HepG2 (cell line): ENCODE data around the gene SLC13A5. TPM values are rescaled to one million over a fixed set of nuclear protein-coding genes. Genes with fewer than 3 reads are reported as not detected.

Experiments
- CBX1 ChIP-seq: IDR thresholded peaks from one replicate; pipeline ENCODE4 v1.6.1; 2016; ENCODE audit warnings: antibody characterized with exemption, low read depth
- DMAP1 ChIP-seq: IDR thresholded peaks from 2 replicates; pipeline ENCODE4 v1.6.1; 2016
- DZIP1 ChIP-seq: sonication (generic); formaldehyde crosslinking; IDR thresholded peaks from 2 replicates; pipeline ENCODE4 v1.5.0; 2020; ENCODE audit warnings: mild to moderate bottlenecking, missing genetic modification reagents
- GLMP ChIP-seq: sonication (generic); formaldehyde crosslinking; IDR thresholded peaks from 2 replicates; pipeline ENCODE4 v1.9.0; 2021; ENCODE audit warnings: missing genetic modification reagents, mild to moderate bottlenecking, borderline replicate concordance
- HES4 ChIP-seq: sonication (generic); formaldehyde crosslinking; IDR thresholded peaks from 2 replicates; pipeline ENCODE4 v1.9.0; 2021; ENCODE audit warnings: mild to moderate bottlenecking, missing genetic modification reagents, borderline replicate concordance
- HNF4A ChIP-seq: sonication (generic); formaldehyde crosslinking; IDR thresholded peaks from 2 replicates; pipeline ENCODE4 v1.4.0; 2020; ENCODE audit warnings: missing genetic modification reagents
- MXD1 ChIP-seq: sonication (generic); formaldehyde crosslinking; IDR thresholded peaks from 2 replicates; pipeline ENCODE4 v1.4.0; 2020; ENCODE audit warnings: mild to moderate bottlenecking, missing genetic modification reagents
- PCBP1 ChIP-seq: fragments of 200-400 bp; formaldehyde crosslinking; IDR thresholded peaks from 2 replicates; pipeline ENCODE4 v1.6.1; 2017; ENCODE audit warnings: mild to moderate bottlenecking, low read depth, low read length, borderline replicate concordance
- PHF21A ChIP-seq: sonication (generic); formaldehyde crosslinking; IDR thresholded peaks from 2 replicates; pipeline ENCODE4 v1.5.0; 2020; ENCODE audit warnings: mild to moderate bottlenecking, missing genetic modification reagents
- RBFOX2 ChIP-seq: fragments of 200-400 bp; formaldehyde crosslinking; IDR thresholded peaks from 2 replicates; pipeline ENCODE4 v1.6.1; 2017; ENCODE audit warnings: low read depth, mild to moderate bottlenecking, low read length
- SALL2 ChIP-seq: sonication (generic); formaldehyde crosslinking; IDR thresholded peaks from 2 replicates; pipeline ENCODE4 v1.8.1; 2023; ENCODE audit warnings: mild to moderate bottlenecking, missing genetic modification reagents, inconsistent platforms
- SMARCE1 ChIP-seq: fragments of 450-650 bp; IDR thresholded peaks from 2 replicates; pipeline ENCODE4 v1.6.1; 2017; ENCODE audit warnings: borderline replicate concordance
- TOPORS ChIP-seq: sonication (generic); formaldehyde crosslinking; IDR thresholded peaks from 2 replicates; pipeline ENCODE4 v1.8.0; 2023; ENCODE audit warnings: mild to moderate bottlenecking, missing genetic modification reagents
- ZBTB46 ChIP-seq: sonication (generic); formaldehyde crosslinking; IDR thresholded peaks from 2 replicates; pipeline ENCODE4 v1.4.0; 2020; ENCODE audit warnings: mild to moderate bottlenecking, missing genetic modification reagents, borderline replicate concordance
- ZMAT5 ChIP-seq: sonication (generic); formaldehyde crosslinking; IDR thresholded peaks from 2 replicates; pipeline ENCODE4 v1.5.0; 2020; ENCODE audit warnings: mild to moderate bottlenecking, low read depth, missing genetic modification reagents, borderline replicate concordance
- ZNF337 ChIP-seq: sonication (generic); formaldehyde crosslinking; IDR thresholded peaks from 2 replicates; pipeline ENCODE4 v1.5.1; 2020; ENCODE audit warnings: missing genetic modification reagents, low read depth, mild to moderate bottlenecking, borderline replicate concordance
- ZNF550 ChIP-seq: sonication (generic); formaldehyde crosslinking; IDR thresholded peaks from 2 replicates; pipeline ENCODE4 v1.4.0; 2020; ENCODE audit warnings: mild to moderate bottlenecking, missing genetic modification reagents, borderline replicate concordance
- ZNF672 ChIP-seq: sonication (generic); formaldehyde crosslinking; IDR thresholded peaks from 2 replicates; pipeline ENCODE4 v1.8.1; 2022; ENCODE audit warnings: missing genetic modification reagents
- ZNF737 ChIP-seq: sonication (generic); formaldehyde crosslinking; IDR thresholded peaks from 2 replicates; pipeline ENCODE4 v1.5.0; 2020; ENCODE audit warnings: missing genetic modification reagents, mild to moderate bottlenecking, borderline replicate concordance
- ZNF790 ChIP-seq: sonication (generic); formaldehyde crosslinking; IDR thresholded peaks from 2 replicates; pipeline ENCODE4 v1.8.0; 2022; ENCODE audit warnings: missing genetic modification reagents, mild to moderate bottlenecking, borderline replicate concordance
- polyA plus RNA-seq, 8 experiments: library from polyadenylated mRNA; depleted of rRNA in 3 of 8; stranded (reverse) in 7 of 8; unstranded in 1 of 8; fragments of >200 nt; fragmentation: Illumina TruSeq in 4 of 8; extraction: Trizol in 4 of 8; gene quantifications; 2 replicates each; pipeline versions ENCODE4 v1.2.1 to v1.2.3, GENCODE V29; 2011 to 2016; ENCODE audit warnings: low read depth in 4 of 8, missing spikeins in 1 of 8, mixed read lengths in 1 of 8; ENCODE audit not compliant: insufficient read depth in 1 of 8
- total RNA-seq, 5 experiments: library from RNA; depleted of rRNA; stranded (reverse); fragments of >200 nt; fragmentation: Illumina TruSeq; extraction: Trizol; gene quantifications; 2 replicates each; pipeline ENCODE4 v1.2.3, GENCODE V29; 2016; ENCODE audit warnings: low read depth in 1 of 5

The SLC13A5 gene
- total and polyA plus RNA-seq, 2 of the 13 experiments (the other 11 are each of a cell fraction or from before 2014, with no cell fraction given) = 42.8 to 310 TPM

GRCh38 chr17:6640536-6641246 lies 72.5 kb downstream of the SLC13A5 start, which contains the start of the genes KIAA0753 and TXNDC17 (continued):
- TF ChIP-seq SALL2 (CRISPR knock-in tag) (peak; percentile 85), GLMP (CRISPR knock-in tag) (no peak), HES4 (CRISPR knock-in tag) (peak; percentile 75; the same call in 1 of the 2 replicates), PHF21A (peak; percentile 22; the same call in 1 of the 2 replicates), CBX1 (no peak), TOPORS (CRISPR knock-in tag) (0 out of 2 replicates have a peak, but pooled peaks have one; percentile 20), DZIP1 (CRISPR knock-in tag) (0 out of 2 replicates have a peak, but pooled peaks have one; percentile 66), RBFOX2 (peak; percentile 93), MXD1 (no peak; the same call in 1 of the 2 replicates), HNF4A (CRISPR knock-in tag) (no peak), ZNF550 (CRISPR knock-in tag) (no peak; the same call in 1 of the 2 replicates), ZNF672 (CRISPR knock-in tag) (no peak), ZNF737 (0 out of 2 replicates have a peak, but pooled peaks have one; percentile 14), ZMAT5 (CRISPR knock-in tag) (no peak), ZNF337 (CRISPR knock-in tag) (peak; percentile 95; the same call in 1 of the 2 replicates), DMAP1 (CRISPR knock-in tag) (peak; percentile 94), ZNF790 (CRISPR knock-in tag) (no peak; the same call in 1 of the 2 replicates), ZBTB46 (no peak), SMARCE1 (no peak), PCBP1 (no peak)
